Peyer's patch (tissue), 4 donors: ENCODE measurements around the gene HM13. TPM values are rescaled to one million over a fixed set of nuclear protein-coding genes. Genes with fewer than 3 reads are reported as not detected.
A peak's percentile ranks its signal among the peaks of the same experiment; 100 is the strongest.
"Not testable (repeated sequence)": the region's sequence is repeated elsewhere in the genome, so short reads cannot be mapped to it uniquely, and the experiment has no call there.

Experiments
- DNase-seq, 3 donors: peaks; one replicate each; pipeline ENCODE4 v3.0.0-alpha.2; 2017 to 2019
- H3K27ac ChIP-seq, 4 donors: fragments of 200-600 bp; sonication (generic); one replicate each; pipeline ENCODE4 v1.5.1; 2016 to 2019
- H3K27me3 ChIP-seq, 2 donors: fragments of 200-600 bp; sonication (generic); one replicate each; pipeline ENCODE4 v1.5.1; 2019
- H3K36me3 ChIP-seq, 3 donors: fragments of 200-600 bp; sonication (generic); one replicate each; pipeline ENCODE4 v1.5.1; 2016 to 2019
- H3K4me1 ChIP-seq, 4 donors: fragments of 200-600 bp; sonication (generic); one replicate each; pipeline ENCODE4 v1.5.1; 2016 to 2019
- H3K4me3 ChIP-seq, 4 donors: fragments of 200-600 bp; sonication (generic); 1 replicate in 3 of 4; 2 replicates in 1 of 4; pipeline ENCODE4 v1.5.1; 2016 to 2019; ENCODE audit warnings: mild to moderate bottlenecking in 1 of 4
- H3K9me3 ChIP-seq, 4 donors: fragments of 200-600 bp; sonication (generic); one replicate each; pipeline ENCODE4 v1.5.1; 2016 to 2019; ENCODE audit warnings: mild to moderate bottlenecking in 1 of 4
- CTCF ChIP-seq, 6 experiments: fragments of 450-650 bp in 4 of 6; fragments of 200-600 bp in 2 of 6; sonication (generic) in 1 of 6; IDR thresholded peaks; one replicate each; pipeline ENCODE4 v1.5.1; 2017 to 2019; ENCODE audit warnings: antibody characterized with exemption in 6 of 6, mild to moderate bottlenecking in 3 of 6, moderate library complexity in 1 of 6
- POLR2A ChIP-seq, 2 donors: fragments of 450-650 bp; IDR thresholded peaks; one replicate each; pipeline ENCODE4 v1.5.1; 2017; ENCODE audit warnings: antibody characterized with exemption in 2 of 2, mild to moderate bottlenecking in 2 of 2, moderate library complexity in 2 of 2
- total RNA-seq, 4 donors: library from RNA; depleted of rRNA; stranded (reverse); fragments of >200 nt; gene quantifications; one replicate each; pipeline ENCODE4 v1.1.0, GENCODE V29; 2016

The HM13 gene
- total RNA-seq, 4 donors from 2014 or later, result 38.9 to 97.4 (median 56.3) TPM

DNA sequence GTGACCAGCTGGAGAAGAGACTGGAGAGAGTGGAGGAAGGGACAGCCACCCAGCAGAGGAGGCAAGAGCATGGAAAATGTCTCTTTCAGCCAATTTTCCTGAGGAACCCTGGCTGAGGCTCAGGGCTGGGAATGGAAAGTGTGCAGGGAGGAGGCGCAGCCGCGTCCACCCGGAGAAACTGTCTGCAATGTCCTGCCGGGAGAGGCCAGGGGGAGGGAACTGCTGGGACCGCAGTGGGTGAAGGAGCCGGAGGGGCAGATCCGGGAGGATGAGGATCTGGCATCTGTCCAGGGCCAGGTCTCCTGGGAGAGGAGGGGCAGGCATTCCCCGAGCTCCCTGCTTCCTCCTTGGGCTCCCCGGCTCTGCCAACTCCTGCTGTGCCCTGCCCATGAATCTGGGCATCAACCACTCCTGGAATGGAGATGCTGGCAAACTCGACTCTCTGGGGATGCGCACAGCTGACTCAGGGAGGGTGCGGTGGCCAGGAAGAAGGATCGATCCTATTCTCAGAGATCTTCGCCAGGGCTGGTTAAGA is 17.4 kb upstream of the HM13 start:
- Histone ChIP-seq H3K4me3 (no peak overlapping the region), H3K4me1 (peaks cover 0 to 5% (median 0%) of the 10 kb centered on the region in 4 donors), H3K27me3 (no peaks in the 10 kb centered on the region), H3K27ac (peak overlapping the region in 2 of 4 donors; percentile 33 to 44), H3K9me3 (no peaks in the 10 kb centered on the region), H3K36me3 (no peaks in the 10 kb centered on the region)
- TF ChIP-seq POLR2A (IDR thresholded peaks at IDR 0.05) (no peak), CTCF (IDR thresholded peaks at IDR 0.05) (no peak)
- DNase-seq, result no peak

- Histone ChIP-seq H3K27me3 (no peaks in the 10 kb centered on the region), H3K4me1 (peaks cover 0 to 5% (median 0%) of the 10 kb centered on the region in 4 donors), H3K4me3 (no peak overlapping the region), H3K9me3 (no peaks in the 10 kb centered on the region), H3K36me3 (no peaks in the 10 kb centered on the region), H3K27ac (peak overlapping the region in 1 of 4 donors; percentile 39)
- DNase-seq, result no peak
- TF ChIP-seq CTCF (IDR thresholded peaks at IDR 0.05), result no peak
- TF ChIP-seq POLR2A (IDR thresholded peaks at IDR 0.05), result no peak
Observed at GRCh38 chr20:31497838-31498540, 16.3 kb upstream of the HM13 start.

GRCh38 chr20:31500527-31500926 is 13.7 kb upstream of the HM13 start:
- Histone ChIP-seq H3K27ac (no peak overlapping the region), H3K4me3 (no peak overlapping the region), H3K4me1 (peaks cover 0 to 5% (median 0%) of the 10 kb centered on the region in 4 donors), H3K27me3 (no peaks in the 10 kb centered on the region), H3K36me3 (no peaks in the 10 kb centered on the region), H3K9me3 (no peaks in the 10 kb centered on the region)
- TF ChIP-seq CTCF (IDR thresholded peaks at IDR 0.05) (no peak), POLR2A (IDR thresholded peaks at IDR 0.05) (no peak)
- no peak for DNase-seq

GRCh38 chr20:31502884-31503673 is 11.2 kb upstream of the HM13 start:
- peak; percentile 75 to 91 (median 80) for DNase-seq
- H3K27ac ChIP-seq, H3K36me3 ChIP-seq, H3K9me3 ChIP-seq, H3K27me3 ChIP-seq, H3K4me1 ChIP-seq, H3K4me3 ChIP-seq: not testable (repeated sequence)
- peak; percentile 60 to 93 (median 86) for TF ChIP-seq CTCF (IDR thresholded peaks at IDR 0.05)

GRCh38 chr20:31505903-31506302 is 8.3 kb upstream of the HM13 start:
- TF ChIP-seq POLR2A (IDR thresholded peaks at IDR 0.05) (no peak), CTCF (IDR thresholded peaks at IDR 0.05) (no peak)
- no peaks in the 10 kb centered on the region for H3K27me3 ChIP-seq

More at GRCh38 chr20:31505903-31506302, 8.3 kb upstream of the HM13 start:
- no peak overlapping the region for H3K4me3 ChIP-seq
- H3K9me3 ChIP-seq, result no peaks in the 10 kb centered on the region
- H3K27ac ChIP-seq, result no peak overlapping the region
- DNase-seq, result no peak
- H3K4me1 ChIP-seq, result no peaks in the 10 kb centered on the region
- no peaks in the 10 kb centered on the region for H3K36me3 ChIP-seq
